ENCODE results near the gene HTRA2. TPM values are rescaled to one million over a fixed set of nuclear protein-coding genes. Genes with fewer than 3 reads are reported as not detected.

The HTRA2 gene
- total and polyA plus RNA-seq, 9 of the 15 experiments (the other 6 are each of a cell fraction or from before 2014, with no cell fraction given) = 54.2 to 71.2 (median 65.8) TPM

DNA sequence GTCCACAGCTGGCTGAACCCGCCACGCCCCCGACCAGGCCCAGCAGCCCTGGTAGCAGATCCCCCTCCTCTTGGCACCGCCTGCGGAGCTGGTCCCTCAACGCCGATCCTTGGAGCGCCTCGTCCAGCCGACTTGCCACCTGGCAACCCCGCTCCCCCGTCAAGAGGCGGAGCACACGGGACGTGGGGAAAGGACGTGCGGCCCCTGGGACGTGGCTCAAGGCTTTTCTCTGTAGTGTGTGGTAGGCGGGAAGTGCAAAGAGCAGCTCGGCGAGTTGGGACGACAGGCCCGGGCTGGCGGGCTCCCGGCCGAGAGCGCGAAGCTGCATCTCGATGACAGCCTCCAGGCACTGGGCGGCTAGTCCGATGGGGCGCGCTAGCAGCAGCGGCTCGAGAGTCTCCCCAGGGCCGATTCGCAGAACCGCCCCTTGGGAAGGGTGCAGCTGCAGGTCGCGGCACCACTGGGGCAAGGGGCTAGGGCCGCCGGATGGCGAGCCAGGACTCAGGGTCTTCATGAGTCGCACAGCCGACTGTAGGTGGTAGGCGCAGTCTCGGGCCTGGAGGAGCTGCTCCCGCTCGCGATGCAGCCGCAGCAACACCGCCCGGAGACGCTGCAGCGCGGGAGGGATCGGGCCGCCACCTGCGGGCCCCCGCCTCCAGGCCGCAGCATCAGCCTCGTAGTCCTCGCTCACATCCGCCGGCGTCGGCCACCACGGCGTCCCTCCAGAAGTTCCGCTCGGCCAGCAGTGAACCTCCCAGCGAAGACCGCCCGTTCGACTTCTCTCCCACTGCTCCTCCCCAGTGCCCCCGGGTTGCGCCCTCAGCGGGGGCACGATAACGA lies 47.6 kb upstream of the HTRA2 start (continued):
- TF ChIP-seq, protein P1, sequence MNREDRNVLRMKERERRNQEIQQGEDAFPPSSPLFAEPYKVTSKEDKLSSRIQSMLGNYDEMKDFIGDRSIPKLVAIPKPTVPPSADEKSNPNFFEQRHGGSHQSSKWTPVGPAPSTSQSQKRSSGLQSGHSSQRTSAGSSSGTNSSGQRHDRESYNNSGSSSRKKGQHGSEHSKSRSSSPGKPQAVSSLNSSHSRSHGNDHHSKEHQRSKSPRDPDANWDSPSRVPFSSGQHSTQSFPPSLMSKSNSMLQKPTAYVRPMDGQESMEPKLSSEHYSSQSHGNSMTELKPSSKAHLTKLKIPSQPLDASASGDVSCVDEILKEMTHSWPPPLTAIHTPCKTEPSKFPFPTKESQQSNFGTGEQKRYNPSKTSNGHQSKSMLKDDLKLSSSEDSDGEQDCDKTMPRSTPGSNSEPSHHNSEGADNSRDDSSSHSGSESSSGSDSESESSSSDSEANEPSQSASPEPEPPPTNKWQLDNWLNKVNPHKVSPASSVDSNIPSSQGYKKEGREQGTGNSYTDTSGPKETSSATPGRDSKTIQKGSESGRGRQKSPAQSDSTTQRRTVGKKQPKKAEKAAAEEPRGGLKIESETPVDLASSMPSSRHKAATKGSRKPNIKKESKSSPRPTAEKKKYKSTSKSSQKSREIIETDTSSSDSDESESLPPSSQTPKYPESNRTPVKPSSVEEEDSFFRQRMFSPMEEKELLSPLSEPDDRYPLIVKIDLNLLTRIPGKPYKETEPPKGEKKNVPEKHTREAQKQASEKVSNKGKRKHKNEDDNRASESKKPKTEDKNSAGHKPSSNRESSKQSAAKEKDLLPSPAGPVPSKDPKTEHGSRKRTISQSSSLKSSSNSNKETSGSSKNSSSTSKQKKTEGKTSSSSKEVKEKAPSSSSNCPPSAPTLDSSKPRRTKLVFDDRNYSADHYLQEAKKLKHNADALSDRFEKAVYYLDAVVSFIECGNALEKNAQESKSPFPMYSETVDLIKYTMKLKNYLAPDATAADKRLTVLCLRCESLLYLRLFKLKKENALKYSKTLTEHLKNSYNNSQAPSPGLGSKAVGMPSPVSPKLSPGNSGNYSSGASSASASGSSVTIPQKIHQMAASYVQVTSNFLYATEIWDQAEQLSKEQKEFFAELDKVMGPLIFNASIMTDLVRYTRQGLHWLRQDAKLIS (CRISPR knock-in tag; IDR thresholded peaks at IDR 0.05) = peak; percentile 51; the same call in 1 of the 2 replicates
- TF ChIP-seq KAT7 (CRISPR knock-in tag; IDR thresholded peaks at IDR 0.05; ENCODE audit: borderline replicate concordance) (no peak; the same call in 1 of the 2 replicates), KLF1 (tag; IDR thresholded peaks at IDR 0.05) (no peak), ZNF224 (CRISPR knock-in tag; IDR thresholded peaks at IDR 0.05) (peak; percentile 57; the same call in 1 of the 2 replicates), U2AF1 (optimal IDR thresholded peaks at IDR 0.05; ENCODE audit: low read depth, low read length) (peak; percentile 12), KDM4B (IDR thresholded peaks at IDR 0.05; ENCODE audit: borderline replicate concordance in 2 of 2, low read depth in 1 of 2) (0 out of 4 replicates have a peak, but pooled peaks of 1 of the 2 experiments have one; percentile 22), HNRNPLL (IDR thresholded peaks at IDR 0.05; ENCODE audit: low read depth, low read length, poor library complexity, severe bottlenecking) (peak; percentile 35), ATF7 (IDR thresholded peaks at IDR 0.05) (no peak), RFX7 (CRISPR knock-in tag; IDR thresholded peaks at IDR 0.05) (no peak), RBBP5 (IDR thresholded peaks at IDR 0.05; ENCODE audit: borderline replicate concordance, insufficient read depth, low read length, poor library complexity, severe bottlenecking) (peak; percentile 86), HNRNPH1 (optimal IDR thresholded peaks at IDR 0.05; ENCODE audit: low read depth, low read length) (no peak), TRIM24 (IDR thresholded peaks at IDR 0.05) (0 out of 4 replicates have a peak, but pooled peaks of 1 of the 2 experiments have one; percentile 42), CHD1 (IDR thresholded peaks at IDR 0.05; ENCODE audit: low read length) (peak; percentile 79), HNRNPUL1 (IDR thresholded peaks at IDR 0.05; ENCODE audit: low read length) (no peak)
- TF ChIP-seq, protein P2, sequence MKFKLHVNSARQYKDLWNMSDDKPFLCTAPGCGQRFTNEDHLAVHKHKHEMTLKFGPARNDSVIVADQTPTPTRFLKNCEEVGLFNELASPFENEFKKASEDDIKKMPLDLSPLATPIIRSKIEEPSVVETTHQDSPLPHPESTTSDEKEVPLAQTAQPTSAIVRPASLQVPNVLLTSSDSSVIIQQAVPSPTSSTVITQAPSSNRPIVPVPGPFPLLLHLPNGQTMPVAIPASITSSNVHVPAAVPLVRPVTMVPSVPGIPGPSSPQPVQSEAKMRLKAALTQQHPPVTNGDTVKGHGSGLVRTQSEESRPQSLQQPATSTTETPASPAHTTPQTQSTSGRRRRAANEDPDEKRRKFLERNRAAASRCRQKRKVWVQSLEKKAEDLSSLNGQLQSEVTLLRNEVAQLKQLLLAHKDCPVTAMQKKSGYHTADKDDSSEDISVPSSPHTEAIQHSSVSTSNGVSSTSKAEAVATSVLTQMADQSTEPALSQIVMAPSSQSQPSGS (CRISPR knock-in tag; IDR thresholded peaks at IDR 0.05) = 0 out of 2 replicates have a peak, but pooled peaks have one; percentile 32
- TF ChIP-seq, protein P3, sequence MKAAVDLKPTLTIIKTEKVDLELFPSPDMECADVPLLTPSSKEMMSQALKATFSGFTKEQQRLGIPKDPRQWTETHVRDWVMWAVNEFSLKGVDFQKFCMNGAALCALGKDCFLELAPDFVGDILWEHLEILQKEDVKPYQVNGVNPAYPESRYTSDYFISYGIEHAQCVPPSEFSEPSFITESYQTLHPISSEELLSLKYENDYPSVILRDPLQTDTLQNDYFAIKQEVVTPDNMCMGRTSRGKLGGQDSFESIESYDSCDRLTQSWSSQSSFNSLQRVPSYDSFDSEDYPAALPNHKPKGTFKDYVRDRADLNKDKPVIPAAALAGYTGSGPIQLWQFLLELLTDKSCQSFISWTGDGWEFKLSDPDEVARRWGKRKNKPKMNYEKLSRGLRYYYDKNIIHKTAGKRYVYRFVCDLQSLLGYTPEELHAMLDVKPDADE (conservative IDR thresholded peaks at IDR 0.05; ENCODE audit: control insufficient read depth, low read depth, low read length) = peak; percentile 60; the same call in 1 of the 2 replicates
- TF ChIP-seq, protein P4, sequence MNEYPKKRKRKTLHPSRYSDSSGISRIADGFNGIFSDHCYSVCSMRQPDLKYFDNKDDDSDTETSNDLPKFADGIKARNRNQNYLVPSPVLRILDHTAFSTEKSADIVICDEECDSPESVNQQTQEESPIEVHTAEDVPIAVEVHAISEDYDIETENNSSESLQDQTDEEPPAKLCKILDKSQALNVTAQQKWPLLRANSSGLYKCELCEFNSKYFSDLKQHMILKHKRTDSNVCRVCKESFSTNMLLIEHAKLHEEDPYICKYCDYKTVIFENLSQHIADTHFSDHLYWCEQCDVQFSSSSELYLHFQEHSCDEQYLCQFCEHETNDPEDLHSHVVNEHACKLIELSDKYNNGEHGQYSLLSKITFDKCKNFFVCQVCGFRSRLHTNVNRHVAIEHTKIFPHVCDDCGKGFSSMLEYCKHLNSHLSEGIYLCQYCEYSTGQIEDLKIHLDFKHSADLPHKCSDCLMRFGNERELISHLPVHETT (CRISPR knock-in tag; conservative IDR thresholded peaks at IDR 0.05 in 1 of 2, IDR thresholded peaks at IDR 0.05 in 1 of 2) = no peak

All from K562 (cell line).